Breast epithelium (tissue), 4 donors: ENCODE results near the gene DPYD. TPM values are rescaled to one million over a fixed set of nuclear protein-coding genes. Genes with fewer than 3 reads are reported as not detected.

Source experiments
- DNase-seq, 2 donors: peaks; one replicate each; pipeline ENCODE4 v3.0.0-alpha.2; 2019; ENCODE audit warnings: low spot score in 2 of 2
- H3K27ac ChIP-seq, 2 donors: fragments of 200-600 bp; sonication (generic) in 1 of 2; one replicate each; pipeline ENCODE4 v1.5.1; 2016 to 2019; ENCODE audit warnings: mild to moderate bottlenecking in 1 of 2
- H3K27me3 ChIP-seq, 2 donors: fragments of 200-600 bp; sonication (generic) in 1 of 2; one replicate each; pipeline versions ENCODE4 v1.5.1 to v1.6.0; 2017 to 2019; ENCODE audit warnings: control low read depth in 1 of 2, mild to moderate bottlenecking in 1 of 2
- H3K36me3 ChIP-seq: fragments of 200-600 bp; one replicate; pipeline ENCODE4 v1.5.1; 2019
- H3K4me1 ChIP-seq, 2 donors: fragments of 200-600 bp; sonication (generic); one replicate each; pipeline ENCODE4 v1.5.1; 2016 to 2019; ENCODE audit warnings: control low read depth in 1 of 2
- H3K4me3 ChIP-seq, 3 donors: fragments of 200-600 bp; sonication (generic); 1 replicate in 2 of 3; 2 replicates in 1 of 3; pipeline ENCODE4 v1.5.1; 2016 to 2019; ENCODE audit warnings: mild to moderate bottlenecking in 3 of 3, moderate library complexity in 2 of 3
- H3K9me3 ChIP-seq, 2 donors: fragments of 200-600 bp; sonication (generic) in 1 of 2; one replicate each; pipeline ENCODE4 v1.5.1; 2016 to 2019; ENCODE audit warnings: control low read depth in 1 of 2
- CTCF ChIP-seq, 3 donors: fragments of 450-650 bp; IDR thresholded peaks; one replicate each; pipeline ENCODE4 v1.5.1; 2016 to 2017; ENCODE audit warnings: antibody characterized with exemption in 3 of 3, mild to moderate bottlenecking in 3 of 3, moderate library complexity in 3 of 3
- POLR2A ChIP-seq: fragments of 450-650 bp; IDR thresholded peaks from one replicate; pipeline ENCODE4 v1.6.1; 2016; ENCODE audit warnings: antibody characterized with exemption, mild to moderate bottlenecking, moderate library complexity
- POLR2AphosphoS5 ChIP-seq, 3 donors: sonication (generic); formaldehyde crosslinking; IDR thresholded peaks; one replicate each; pipeline ENCODE4 v1.6.1; 2017; ENCODE audit warnings: antibody characterized with exemption in 3 of 3
- intact Hi-C: fragments of 100-400 bp; cut with DNase I; formaldehyde crosslinking; loops from one replicate; pipeline ENCODE4 v1.15.1; 2023; ENCODE audit warnings: low total_unique reads
- total RNA-seq, 3 donors: library from RNA; depleted of rRNA; stranded (reverse); fragments of >200 nt; gene quantifications; one replicate each; pipeline ENCODE4 v1.1.0, GENCODE V29; 2016

The DPYD gene
- total RNA-seq, 3 donors from 2014 or later: 56.4 to 95.1 (median 58.1) TPM

DNA sequence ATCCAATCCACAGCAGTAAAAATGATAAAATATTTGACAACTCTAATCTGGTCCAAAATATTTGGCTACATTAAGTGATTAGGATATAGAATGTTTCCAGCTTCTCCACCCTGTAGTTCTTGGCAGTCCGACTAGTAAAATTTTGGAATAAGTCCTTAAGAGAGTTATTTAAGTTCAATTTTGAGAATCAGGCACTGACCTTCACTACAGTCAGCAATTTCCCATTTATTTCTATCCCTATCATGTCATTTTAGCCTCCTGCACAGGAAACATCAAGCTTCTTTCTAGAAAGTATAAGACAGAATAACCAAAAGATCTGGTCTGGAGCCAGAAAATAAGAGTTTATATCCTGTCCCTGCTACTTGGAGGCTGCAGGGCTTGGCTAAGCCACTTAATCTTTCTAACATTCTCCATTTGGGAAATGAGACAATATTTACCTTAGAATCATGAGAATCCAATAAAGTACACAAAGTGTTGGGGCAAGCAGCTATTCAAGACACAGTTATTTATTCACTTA lies 162.2 kb downstream of the DPYD start:
- H3K36me3 ChIP-seq: no peaks in the 10 kb centered on the region
- no peak overlapping the region for H3K4me3 ChIP-seq
- intact Hi-C loops: no loop called here
- no peaks in the 10 kb centered on the region for H3K27me3 ChIP-seq
- peaks cover 0 to 6% of the 10 kb centered on the region in 2 donors for H3K9me3 ChIP-seq
- no peak for DNase-seq
- H3K4me1 ChIP-seq: no peaks in the 10 kb centered on the region
- TF ChIP-seq CTCF (IDR thresholded peaks at IDR 0.05) (no peak), POLR2A (no peak), POLR2AphosphoS5 (IDR thresholded peaks at IDR 0.05) (no peak)
- no peak overlapping the region for H3K27ac ChIP-seq

- intact Hi-C loops: no loop called here
- Histone ChIP-seq H3K27ac (no peak overlapping the region), H3K36me3 (no peaks in the 10 kb centered on the region), H3K9me3 (no peaks in the 10 kb centered on the region), H3K4me1 (no peaks in the 10 kb centered on the region), H3K27me3 (no peaks in the 10 kb centered on the region), H3K4me3 (no peak overlapping the region)
- no peak for TF ChIP-seq CTCF (IDR thresholded peaks at IDR 0.05)
- TF ChIP-seq POLR2AphosphoS5 (IDR thresholded peaks at IDR 0.05): no peak
- DNase-seq: no peak
Observed at GRCh38 chr1:97745912-97746311, 174.9 kb downstream of the DPYD start.

DNA sequence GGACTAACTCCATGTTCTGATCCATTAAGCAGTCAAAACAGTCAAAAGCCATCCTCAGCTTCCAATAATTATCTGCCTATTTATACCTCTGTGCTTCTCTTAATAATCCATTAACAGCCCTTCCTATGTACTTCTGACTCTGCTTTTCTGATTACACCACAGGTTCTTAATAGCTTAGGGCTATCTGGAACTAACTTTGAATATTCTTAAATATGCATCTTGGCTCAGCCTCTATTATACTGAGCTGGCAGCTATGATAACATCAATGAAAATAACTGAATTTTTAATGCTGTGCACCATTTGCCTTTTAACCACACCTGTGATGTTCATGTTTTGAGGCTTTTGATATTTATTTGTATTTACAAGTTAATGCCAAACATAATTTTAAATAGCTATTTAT lies 175.9 kb downstream of the DPYD start:
- H3K36me3 ChIP-seq: no peaks in the 10 kb centered on the region
- TF ChIP-seq CTCF (IDR thresholded peaks at IDR 0.05) (no peak), POLR2A (no peak), POLR2AphosphoS5 (IDR thresholded peaks at IDR 0.05) (no peak)
- H3K27me3 ChIP-seq: no peaks in the 10 kb centered on the region
- no peaks in the 10 kb centered on the region for H3K4me1 ChIP-seq
- no peaks in the 10 kb centered on the region for H3K9me3 ChIP-seq
- H3K4me3 ChIP-seq: no peak overlapping the region
- intact Hi-C loops: no loop called here
- H3K27ac ChIP-seq: no peak overlapping the region
- DNase-seq: no peak

DNA sequence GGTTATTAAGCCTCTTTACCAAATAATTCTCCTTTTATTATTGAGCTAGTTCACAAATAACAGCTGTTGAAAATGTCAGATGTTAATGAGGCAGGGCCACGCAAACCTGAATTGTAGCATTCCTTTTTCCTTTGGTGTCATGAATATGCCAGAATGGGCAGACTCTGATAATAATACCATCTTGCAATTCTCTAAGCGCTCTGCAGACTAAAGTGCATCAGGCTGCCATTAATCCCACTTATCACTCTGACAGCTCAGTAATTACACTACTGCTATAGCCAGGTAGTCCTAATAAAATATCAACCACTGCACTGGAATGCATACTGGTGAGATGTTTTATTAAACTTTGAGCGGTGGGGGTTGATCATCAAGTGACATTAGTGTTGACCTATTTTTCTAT lies 177.7 kb downstream of the DPYD start:
- DNase-seq: no peak
- no peaks in the 10 kb centered on the region for H3K36me3 ChIP-seq
- H3K27ac ChIP-seq: no peak overlapping the region
- intact Hi-C loops: no loop called here
- no peaks in the 10 kb centered on the region for H3K27me3 ChIP-seq
- H3K9me3 ChIP-seq: no peaks in the 10 kb centered on the region
- H3K4me1 ChIP-seq: no peaks in the 10 kb centered on the region
- no peak overlapping the region for H3K4me3 ChIP-seq
- no peak for TF ChIP-seq POLR2AphosphoS5 (IDR thresholded peaks at IDR 0.05)
- TF ChIP-seq CTCF (IDR thresholded peaks at IDR 0.05): no peak
- no peak for TF ChIP-seq POLR2A

GRCh38 chr1:97740891-97741290 lies 179.9 kb downstream of the DPYD start:
- no peak for DNase-seq
- Histone ChIP-seq H3K4me3 (no peak overlapping the region), H3K4me1 (no peaks in the 10 kb centered on the region), H3K36me3 (no peaks in the 10 kb centered on the region), H3K27me3 (no peaks in the 10 kb centered on the region), H3K27ac (no peak overlapping the region), H3K9me3 (no peaks in the 10 kb centered on the region)
- TF ChIP-seq POLR2A: no peak
- no peak for TF ChIP-seq POLR2AphosphoS5 (IDR thresholded peaks at IDR 0.05)
- no peak for TF ChIP-seq CTCF (IDR thresholded peaks at IDR 0.05)
- intact Hi-C loops: no loop called here
